Hepatocyte (in vitro differentiated cells): ENCODE results near the gene MON1A.

Source experiments
- EZH2 ChIP-seq: fragments of 200-600 bp; sonication (generic); IDR thresholded peaks from 2 replicates; pipeline ENCODE4 v1.6.1; 2016; ENCODE audit warnings: antibody characterized with exemption, mild to moderate bottlenecking, borderline replicate concordance
- TF ChIP-seq, protein P1 (sequence below): fragments of 200-600 bp; sonication (generic); IDR thresholded peaks from 2 replicates; pipeline ENCODE4 v1.5.1; 2016; ENCODE audit warnings: antibody characterized with exemption, mild to moderate bottlenecking; ENCODE audit not compliant: poor library complexity

DNA sequence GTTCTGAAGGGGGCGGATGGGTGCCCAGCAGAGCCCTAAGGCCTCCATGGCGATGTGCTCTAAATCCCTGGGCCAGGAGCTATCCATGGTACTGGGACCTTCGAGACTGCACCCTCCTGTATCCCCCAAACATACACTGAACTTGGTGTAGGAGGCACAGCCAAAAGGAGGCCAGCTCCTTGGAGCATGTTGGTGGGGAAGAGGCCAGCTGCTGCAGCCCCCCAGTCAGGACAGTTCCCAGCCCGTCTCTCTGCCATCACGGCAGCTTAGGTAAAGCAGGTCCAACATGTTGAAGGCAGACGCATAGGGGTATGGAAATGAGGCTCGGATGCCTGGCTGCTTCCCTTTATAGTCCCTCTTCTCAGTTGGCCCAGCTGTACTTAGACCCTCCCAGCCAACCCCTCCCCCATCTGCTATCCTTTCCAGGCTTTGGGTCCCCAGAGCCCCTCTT is 61.7 kb downstream of the MON1A start:
- no peak for TF ChIP-seq EZH2
- TF ChIP-seq, protein P1, sequence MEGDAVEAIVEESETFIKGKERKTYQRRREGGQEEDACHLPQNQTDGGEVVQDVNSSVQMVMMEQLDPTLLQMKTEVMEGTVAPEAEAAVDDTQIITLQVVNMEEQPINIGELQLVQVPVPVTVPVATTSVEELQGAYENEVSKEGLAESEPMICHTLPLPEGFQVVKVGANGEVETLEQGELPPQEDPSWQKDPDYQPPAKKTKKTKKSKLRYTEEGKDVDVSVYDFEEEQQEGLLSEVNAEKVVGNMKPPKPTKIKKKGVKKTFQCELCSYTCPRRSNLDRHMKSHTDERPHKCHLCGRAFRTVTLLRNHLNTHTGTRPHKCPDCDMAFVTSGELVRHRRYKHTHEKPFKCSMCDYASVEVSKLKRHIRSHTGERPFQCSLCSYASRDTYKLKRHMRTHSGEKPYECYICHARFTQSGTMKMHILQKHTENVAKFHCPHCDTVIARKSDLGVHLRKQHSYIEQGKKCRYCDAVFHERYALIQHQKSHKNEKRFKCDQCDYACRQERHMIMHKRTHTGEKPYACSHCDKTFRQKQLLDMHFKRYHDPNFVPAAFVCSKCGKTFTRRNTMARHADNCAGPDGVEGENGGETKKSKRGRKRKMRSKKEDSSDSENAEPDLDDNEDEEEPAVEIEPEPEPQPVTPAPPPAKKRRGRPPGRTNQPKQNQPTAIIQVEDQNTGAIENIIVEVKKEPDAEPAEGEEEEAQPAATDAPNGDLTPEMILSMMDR = no peak
